Activated CD8-positive, alpha-beta memory T cell treated with anti-CD3 and anti-CD28 coated beads, Interleukin-2, amount 10 ng/mL, durations not matched to agents 7 days and 5 days (primary cell): ENCODE results near the gene ZNF469. TPM values are rescaled to one million over a fixed set of nuclear protein-coding genes. Genes with fewer than 3 reads are reported as not detected.

ENCODE experiments used
- ATAC-seq: fragments of 150-1000 bp; cut with Tn5 transposase; one replicate; pipeline ENCODE4 v1.10.0; 2021; ENCODE audit warnings: moderate library complexity
- CTCF ChIA-PET: fragments of 350-600 bp; sonication (Branson Sonifier 250); formaldehyde crosslinking; loops from one replicate; lab custom pipeline; 2021; ENCODE audit warnings: antibody characterized with exemption; lab: Charles Lee
- DNase-seq: peaks from one replicate; pipeline ENCODE4 v3.0.0-alpha.2; 2020
- H3K27ac Mint-ChIP-seq: one replicate; pipeline ENCODE4 v1.8.0; 2021; ENCODE audit warnings: mild to moderate bottlenecking, mixed read lengths
- H3K27me3 Mint-ChIP-seq: one replicate; pipeline ENCODE4 v1.8.0; 2021; ENCODE audit warnings: mixed read lengths
- H3K36me3 Mint-ChIP-seq: one replicate; pipeline ENCODE4 v1.8.0; 2021; ENCODE audit warnings: mild to moderate bottlenecking, mixed read lengths
- H3K4me1 Mint-ChIP-seq: one replicate; pipeline ENCODE4 v1.8.0; 2021; ENCODE audit warnings: mixed read lengths
- H3K4me3 Mint-ChIP-seq: one replicate; pipeline ENCODE4 v1.8.0; 2021; ENCODE audit warnings: mild to moderate bottlenecking, moderate library complexity, mixed read lengths
- H3K9me3 Mint-ChIP-seq: one replicate; pipeline ENCODE4 v1.8.0; 2022; ENCODE audit warnings: low read depth, mixed read lengths
- total RNA-seq, 2 experiments: library from RNA; stranded (reverse); gene quantifications; one replicate each; pipeline ENCODE4 v1.2.3, GENCODE V29; 2021

Gene ZNF469
- total RNA-seq, 2 experiments from 2014 or later, result 0.26 to 0.84 TPM

GRCh38 chr16:88373211-88373610 is 9.5 kb upstream of the ZNF469 start:
- Mint-ChIP-seq H3K27ac (no peak overlapping the region), H3K36me3 (no peaks in the 10 kb centered on the region), H3K4me1 (no peaks in the 10 kb centered on the region), H3K9me3 (no peaks in the 10 kb centered on the region), H3K4me3 (no peak overlapping the region), H3K27me3 (no peaks in the 10 kb centered on the region)
- ATAC-seq (no peak), DNase-seq (no peak)
- CTCF ChIA-PET, result no interaction called here

DNA sequence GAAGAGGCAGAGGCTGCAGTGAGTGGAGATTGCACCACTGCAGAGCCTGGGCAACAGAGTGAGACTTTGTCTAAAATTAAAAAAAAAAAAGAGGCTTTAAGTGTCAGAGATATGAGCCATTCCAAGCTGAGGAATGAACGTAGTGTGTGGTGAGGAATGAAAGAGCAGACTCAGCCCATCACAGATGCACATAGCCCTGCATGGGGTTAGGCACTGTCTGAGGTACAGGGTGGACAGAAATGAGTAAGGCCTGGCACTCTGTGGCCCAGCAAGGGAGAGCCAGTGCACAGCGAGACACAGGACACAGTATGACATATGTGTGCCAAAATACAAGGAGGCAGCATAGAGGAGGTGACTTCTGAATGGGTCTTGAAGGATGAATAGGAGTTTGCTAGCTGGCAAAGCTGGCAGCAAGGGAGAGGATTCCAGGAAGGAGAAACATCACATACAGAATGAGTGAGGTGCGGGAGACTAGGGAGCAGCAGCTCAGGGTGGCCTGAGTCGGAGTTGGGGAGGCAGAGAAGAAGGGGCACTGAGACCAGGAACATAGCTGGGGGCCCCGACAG is 8.7 kb upstream of the ZNF469 start:
- DNase-seq (no peak), ATAC-seq (no peak)
- Mint-ChIP-seq H3K27ac (no peak overlapping the region), H3K36me3 (no peaks in the 10 kb centered on the region), H3K9me3 (no peaks in the 10 kb centered on the region), H3K4me3 (no peak overlapping the region), H3K27me3 (no peaks in the 10 kb centered on the region), H3K4me1 (no peaks in the 10 kb centered on the region)
- CTCF ChIA-PET, result no interaction called here

DNA sequence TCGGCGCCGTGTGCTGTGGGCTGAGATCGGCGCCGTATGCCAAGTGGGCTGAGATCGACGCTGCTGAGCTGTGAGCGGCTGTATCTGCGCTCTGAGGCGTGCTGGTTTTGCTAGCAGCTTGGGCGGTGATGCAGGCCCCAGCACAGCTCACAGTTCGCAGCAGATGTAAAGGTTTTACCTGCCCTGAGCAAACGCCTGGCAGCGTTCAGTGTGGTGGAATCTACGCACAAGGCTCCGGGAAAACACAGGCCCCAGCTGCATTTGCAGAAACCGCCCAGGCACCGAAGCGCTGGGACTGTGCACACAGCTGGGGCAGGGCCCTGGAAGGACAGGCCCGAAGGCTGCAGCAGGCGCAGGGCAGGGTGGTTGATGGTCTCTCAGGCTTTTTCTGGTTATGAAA is 8.0 kb upstream of the ZNF469 start:
- CTCF ChIA-PET, result no interaction called here
- no peaks in the 10 kb centered on the region for H3K36me3 Mint-ChIP-seq
- H3K27ac Mint-ChIP-seq, result no peak overlapping the region
- H3K4me1 Mint-ChIP-seq, result no peaks in the 10 kb centered on the region
- no peaks in the 10 kb centered on the region for H3K9me3 Mint-ChIP-seq
- H3K4me3 Mint-ChIP-seq, result no peak overlapping the region
- no peaks in the 10 kb centered on the region for H3K27me3 Mint-ChIP-seq
- no peak for DNase-seq
- ATAC-seq, result no peak

GRCh38 chr16:88375236-88375975 is 7.4 kb upstream of the ZNF469 start:
- CTCF ChIA-PET, result no interaction called here
- Mint-ChIP-seq H3K4me3 (no peak overlapping the region), H3K36me3 (no peaks in the 10 kb centered on the region), H3K27me3 (no peaks in the 10 kb centered on the region), H3K27ac (no peak overlapping the region), H3K9me3 (no peaks in the 10 kb centered on the region), H3K4me1 (no peaks in the 10 kb centered on the region)
- no peak for ATAC-seq
- DNase-seq, result no peak

DNA sequence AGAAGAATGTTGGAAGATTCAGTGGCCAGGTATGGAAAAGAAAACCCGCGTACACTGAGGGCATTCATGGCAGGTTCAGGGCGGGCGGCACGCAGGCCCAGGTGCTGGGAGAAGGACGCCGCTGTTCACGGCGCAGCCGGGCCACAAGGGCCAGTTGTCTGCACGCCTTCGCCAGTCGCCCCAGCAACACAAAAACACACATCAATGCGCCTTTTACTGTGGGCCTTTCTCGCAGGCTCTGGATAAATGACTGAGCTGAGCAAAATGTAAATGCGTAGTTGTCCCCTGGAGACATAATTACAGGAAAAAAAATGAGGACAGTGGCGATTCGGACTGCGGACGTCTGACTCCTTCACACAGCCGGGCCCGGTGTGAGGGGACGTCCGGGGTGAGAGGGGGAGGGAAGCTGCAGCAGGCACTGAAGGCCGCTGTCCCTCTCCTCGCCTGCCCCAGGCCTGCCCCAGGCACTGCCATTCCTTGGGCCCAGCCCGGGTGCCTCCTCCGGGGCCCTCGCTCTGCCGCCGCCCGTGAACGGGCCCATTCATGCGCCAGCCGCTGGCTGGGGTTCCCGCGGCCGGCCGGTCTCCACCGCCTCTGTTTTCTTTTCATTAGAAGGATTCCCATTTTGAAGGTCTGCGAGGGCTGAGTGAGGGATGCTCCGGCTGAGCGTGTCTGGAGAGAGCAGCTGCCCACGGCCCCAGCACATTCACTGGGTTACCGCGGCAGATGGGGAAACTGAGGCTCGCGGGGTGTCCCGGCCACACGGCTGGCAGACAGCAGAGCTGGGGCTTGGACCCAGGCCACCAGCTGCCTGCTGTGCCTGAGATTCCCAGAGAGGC is 6.5 kb upstream of the ZNF469 start:
- CTCF ChIA-PET, result no interaction called here
- Mint-ChIP-seq H3K27ac (no peak overlapping the region), H3K4me1 (no peaks in the 10 kb centered on the region), H3K9me3 (no peaks in the 10 kb centered on the region), H3K36me3 (no peaks in the 10 kb centered on the region), H3K27me3 (no peaks in the 10 kb centered on the region), H3K4me3 (no peak overlapping the region)
- ATAC-seq, result no peak
- no peak for DNase-seq

DNA sequence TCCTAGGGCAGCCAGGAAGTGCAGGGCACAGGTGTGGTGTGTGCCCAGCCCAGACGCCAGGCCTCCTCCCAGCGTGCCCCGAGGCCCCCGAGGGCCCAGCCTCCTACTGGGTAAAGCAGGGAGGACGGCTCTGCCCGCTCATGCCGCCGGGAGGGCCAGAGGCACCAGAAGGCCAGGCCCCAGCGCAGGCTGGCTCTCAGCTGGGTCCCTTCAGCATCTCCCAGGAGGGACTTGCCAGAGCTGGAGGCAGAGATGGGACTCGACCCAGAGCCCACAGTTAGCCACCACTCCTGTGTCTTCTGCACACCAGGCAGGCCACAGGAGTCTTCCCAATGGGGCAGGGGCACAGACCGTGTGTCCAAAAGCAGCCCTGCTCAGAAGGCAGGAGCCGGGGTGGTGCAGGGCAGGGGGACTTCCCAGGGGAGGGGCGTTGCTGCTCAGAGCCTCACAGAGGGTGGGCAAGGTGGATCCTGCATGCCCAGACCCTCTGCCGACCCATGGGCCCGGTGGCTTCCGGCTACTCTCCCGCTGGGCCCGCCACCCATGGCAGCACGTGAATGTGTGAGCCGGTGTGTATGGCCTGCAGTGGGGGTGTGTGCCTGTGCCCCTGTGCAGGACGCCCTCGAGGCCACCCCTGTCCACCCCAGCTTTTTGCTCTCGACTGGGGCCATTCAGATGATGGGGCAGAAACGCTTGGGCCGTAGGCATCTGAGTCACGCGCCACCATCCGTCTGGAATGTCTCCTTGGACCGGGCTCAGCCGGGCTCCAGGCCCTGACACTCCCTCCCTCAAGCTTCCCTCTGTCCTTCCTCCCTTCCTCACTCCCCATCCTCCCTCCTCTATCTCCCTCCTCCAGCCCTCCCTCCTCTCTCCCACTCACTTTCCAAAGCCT is 5.7 kb upstream of the ZNF469 start:
- no peak for DNase-seq
- Mint-ChIP-seq H3K27ac (no peak overlapping the region), H3K36me3 (no peaks in the 10 kb centered on the region), H3K4me1 (no peaks in the 10 kb centered on the region), H3K27me3 (peaks cover under 1% of the 10 kb centered on the region), H3K4me3 (no peak overlapping the region), H3K9me3 (no peaks in the 10 kb centered on the region)
- no peak for ATAC-seq
- CTCF ChIA-PET, result no interaction called here

DNA sequence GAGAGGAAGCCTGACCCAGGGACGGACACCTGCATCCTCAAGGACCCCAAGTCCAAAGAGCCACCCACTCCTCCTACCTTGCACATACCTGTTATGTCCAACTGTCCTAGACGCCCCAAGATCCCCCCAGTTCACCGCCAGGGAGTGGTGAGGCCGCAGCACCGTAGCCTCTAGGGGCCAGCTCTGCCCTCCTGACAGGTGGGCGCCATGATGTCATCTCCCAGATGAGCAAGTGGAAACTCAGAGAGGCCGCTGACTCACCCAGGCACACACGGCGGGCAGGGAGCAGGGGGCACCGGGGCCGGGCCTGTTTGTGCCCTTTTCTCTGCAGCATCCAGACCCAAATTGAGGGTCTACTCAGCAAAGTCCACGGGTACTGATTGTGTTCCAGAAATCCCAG is 4.8 kb upstream of the ZNF469 start:
- CTCF ChIA-PET, result no interaction called here
- ATAC-seq (no peak), DNase-seq (no peak)
- H3K36me3 Mint-ChIP-seq, result no peaks in the 10 kb centered on the region
- no peaks in the 10 kb centered on the region for H3K4me1 Mint-ChIP-seq
- no peak overlapping the region for H3K4me3 Mint-ChIP-seq
- no peak overlapping the region for H3K27ac Mint-ChIP-seq
- H3K27me3 Mint-ChIP-seq, result peaks cover 7% of the 10 kb centered on the region
- no peaks in the 10 kb centered on the region for H3K9me3 Mint-ChIP-seq

DNA sequence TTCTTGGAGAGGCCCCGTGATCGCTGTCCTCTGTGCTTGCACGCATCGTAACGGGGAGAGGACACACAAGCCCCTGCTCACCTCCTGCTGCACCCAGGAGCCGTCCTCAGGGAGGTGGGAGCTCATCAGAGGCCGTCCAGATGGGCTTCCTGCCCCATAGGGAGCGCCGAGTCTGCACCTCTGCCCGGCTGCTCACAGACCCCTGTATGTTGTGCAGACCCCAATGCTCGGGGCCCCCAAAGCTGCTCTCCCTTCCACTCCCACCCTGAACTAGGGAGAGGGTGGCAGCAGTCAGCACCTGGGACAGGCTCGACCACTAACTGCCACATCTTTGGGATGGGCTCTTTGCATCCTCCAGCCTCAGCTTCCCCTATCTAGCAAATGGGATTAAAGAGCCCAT is 4.4 kb upstream of the ZNF469 start:
- no peaks in the 10 kb centered on the region for H3K4me1 Mint-ChIP-seq
- ATAC-seq (no peak), DNase-seq (no peak)
- no peak overlapping the region for H3K4me3 Mint-ChIP-seq
- CTCF ChIA-PET, result no interaction called here
- no peak overlapping the region for H3K27ac Mint-ChIP-seq
- no peaks in the 10 kb centered on the region for H3K36me3 Mint-ChIP-seq
- H3K9me3 Mint-ChIP-seq, result no peaks in the 10 kb centered on the region
- H3K27me3 Mint-ChIP-seq, result peaks cover 7% of the 10 kb centered on the region

DNA sequence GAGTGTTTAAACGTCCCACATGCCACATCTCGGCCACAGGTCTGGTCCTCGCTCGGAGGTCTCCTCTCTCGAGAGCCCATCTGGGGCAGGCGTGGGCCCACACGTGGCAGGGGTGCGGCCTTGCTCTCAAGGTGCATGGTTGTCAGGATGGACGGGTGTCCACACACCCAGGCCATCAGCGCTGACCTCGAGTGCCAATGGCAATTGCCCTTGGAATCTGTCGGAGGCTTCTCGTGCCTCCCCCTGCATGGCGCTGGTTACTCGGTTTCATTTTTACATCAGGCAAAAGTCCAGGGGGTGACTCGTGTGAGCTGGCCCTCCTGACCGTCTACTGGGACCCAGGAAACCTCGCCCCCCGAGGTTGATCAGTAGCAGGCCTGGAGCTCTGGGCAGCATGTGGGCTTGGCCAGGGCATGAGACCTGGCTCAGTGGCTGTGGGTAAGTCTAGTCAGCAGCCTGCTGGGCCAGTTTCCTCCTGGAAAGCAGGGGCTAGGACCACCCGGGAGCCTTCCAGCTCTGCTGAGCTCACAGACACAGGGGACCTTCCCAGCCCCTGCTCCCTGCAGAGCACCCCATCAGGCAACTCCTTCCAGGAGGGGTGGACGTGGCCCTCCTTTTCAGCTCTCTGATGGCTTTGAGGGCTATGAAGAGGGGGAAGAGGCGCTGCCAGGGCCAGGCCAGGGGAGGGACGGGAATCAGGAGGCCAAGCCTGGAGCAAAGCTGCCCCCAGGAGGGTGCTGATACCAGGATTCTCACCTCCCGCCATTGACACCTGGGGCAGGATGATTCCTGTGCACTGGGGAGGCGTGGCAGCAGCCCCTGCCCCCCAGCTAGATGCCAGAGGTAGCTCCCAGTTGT is 3.7 kb upstream of the ZNF469 start:
- Mint-ChIP-seq H3K36me3 (no peaks in the 10 kb centered on the region), H3K27me3 (peaks cover 9% of the 10 kb centered on the region), H3K9me3 (no peaks in the 10 kb centered on the region), H3K27ac (no peak overlapping the region), H3K4me3 (no peak overlapping the region), H3K4me1 (no peaks in the 10 kb centered on the region)
- CTCF ChIA-PET, result no interaction called here
- ATAC-seq, result no peak
- no peak for DNase-seq

- Mint-ChIP-seq H3K4me1 (no peaks in the 10 kb centered on the region), H3K4me3 (no peak overlapping the region), H3K9me3 (no peaks in the 10 kb centered on the region), H3K27ac (no peak overlapping the region), H3K27me3 (peaks cover 15% of the 10 kb centered on the region), H3K36me3 (no peaks in the 10 kb centered on the region)
- CTCF ChIA-PET, result no interaction called here
- no peak for ATAC-seq
- no peak for DNase-seq
Measured at GRCh38 chr16:88379694-88380040, 3.1 kb upstream of the ZNF469 start.

DNA sequence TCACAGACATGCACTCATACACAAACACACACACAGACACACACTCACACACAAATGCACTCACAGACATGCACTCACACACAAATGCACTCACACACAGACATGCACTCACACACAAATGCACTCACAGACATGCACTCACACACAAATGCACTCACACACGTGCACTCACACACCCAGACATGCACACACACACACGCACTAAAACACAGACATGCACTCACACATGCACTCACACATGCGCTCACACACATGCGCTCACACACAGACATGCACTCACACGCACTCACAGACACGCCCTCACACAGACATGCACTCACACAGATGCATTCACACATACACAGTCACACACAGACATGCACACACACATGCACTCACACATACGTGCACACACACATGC is 2.7 kb upstream of the ZNF469 start:
- Mint-ChIP-seq H3K4me1 (no peaks in the 10 kb centered on the region), H3K27me3 (peaks cover 20% of the 10 kb centered on the region), H3K27ac (no peak overlapping the region), H3K36me3 (no peaks in the 10 kb centered on the region), H3K9me3 (no peaks in the 10 kb centered on the region), H3K4me3 (no peak overlapping the region)
- ATAC-seq (no peak), DNase-seq (no peak)
- CTCF ChIA-PET, result no interaction called here

- DNase-seq, result no peak
- H3K27ac Mint-ChIP-seq, result no peak overlapping the region
- H3K36me3 Mint-ChIP-seq, result no peaks in the 10 kb centered on the region
- CTCF ChIA-PET, result no interaction called here
- no peaks in the 10 kb centered on the region for H3K9me3 Mint-ChIP-seq
- H3K4me1 Mint-ChIP-seq, result no peaks in the 10 kb centered on the region
- ATAC-seq, result no peak
- H3K4me3 Mint-ChIP-seq, result no peak overlapping the region
- peaks cover 24% of the 10 kb centered on the region for H3K27me3 Mint-ChIP-seq
Measured at GRCh38 chr16:88380619-88381018, 2.1 kb upstream of the ZNF469 start.
